Caco-2 (cell line): ENCODE data around the gene ARHGEF7. TPM values are rescaled to one million over a fixed set of nuclear protein-coding genes. Genes with fewer than 3 reads are reported as not detected.
A peak's percentile ranks its signal among the peaks of the same experiment; 100 is the strongest.

Experiments
- BruUV-seq: library from RNA; stranded (reverse); fragments of 400-500 nt; replicated peaks from 2 replicates; lab custom pipeline; 2021; lab: Mats Ljungman, UMichigan
- CTCF ChIA-PET: fragments of 300-600 bp; sonication (Branson Sonifier 250); formaldehyde crosslinking; loops from one replicate; lab custom pipeline; 2022; ENCODE audit warnings: antibody characterized with exemption; lab: Charles Lee
- POLR2A ChIA-PET: fragments of 300-600 bp; sonication (Branson Sonifier 250); formaldehyde crosslinking; loops from one replicate; lab custom pipeline; 2022; ENCODE audit warnings: antibody characterized with exemption; lab: Charles Lee
- DNase-seq, 2 experiments: peaks; one replicate each; pipeline versions ENCODE4 v3.0.0 to v3.0.0-alpha.2; 2020 to 2022
- H3K27me3 ChIP-seq: replicated peaks from 2 replicates; pipeline ENCODE4 v1.6.0; 2011; ENCODE audit warnings: low read length; ENCODE audit not compliant: control insufficient read depth, insufficient read depth
- H3K36me3 ChIP-seq: 2 replicates; pipeline ENCODE4 v1.5.1; 2011; ENCODE audit warnings: low read length; ENCODE audit not compliant: control insufficient read depth, insufficient read depth
- H3K4me1 ChIP-seq: fragments of 250-450 bp; sonication (Bioruptor Pico); 2 replicates; pipeline ENCODE4 v1.5.1; 2020; ENCODE audit warnings: mild to moderate bottlenecking
- H3K4me3 ChIP-seq: 2 replicates; pipeline ENCODE4 v1.5.1; 2011; ENCODE audit warnings: low read depth, mild to moderate bottlenecking, control low read depth, low read length
- H3K9me3 ChIP-seq: fragments of 250-450 bp; sonication (Bioruptor Pico); 2 replicates; pipeline ENCODE4 v1.5.1; 2020; ENCODE audit warnings: mild to moderate bottlenecking, moderate library complexity
- H3K27ac Mint-ChIP-seq: one replicate; pipeline ENCODE4 v1.8.0; 2022; ENCODE audit warnings: mixed read lengths; ENCODE audit not compliant: unreplicated experiment
- H3K27me3 Mint-ChIP-seq: one replicate; pipeline ENCODE4 v1.8.0; 2022; ENCODE audit warnings: mixed read lengths; ENCODE audit not compliant: insufficient read depth, unreplicated experiment
- H3K36me3 Mint-ChIP-seq: one replicate; pipeline ENCODE4 v1.8.0; 2022; ENCODE audit warnings: mild to moderate bottlenecking, mixed read lengths; ENCODE audit not compliant: insufficient read depth, unreplicated experiment
- H3K4me1 Mint-ChIP-seq: one replicate; pipeline ENCODE4 v1.8.0; 2022; ENCODE audit warnings: low read depth, mixed read lengths; ENCODE audit not compliant: unreplicated experiment
- H3K4me3 Mint-ChIP-seq: one replicate; pipeline ENCODE4 v1.8.0; 2022; ENCODE audit warnings: mild to moderate bottlenecking, moderate library complexity, mixed read lengths; ENCODE audit not compliant: unreplicated experiment
- H3K9me3 Mint-ChIP-seq: one replicate; pipeline ENCODE4 v1.8.0; 2022; ENCODE audit warnings: mixed read lengths; ENCODE audit not compliant: unreplicated experiment
- CTCF ChIP-seq, 2 experiments: fragments of 200-600 bp in 1 of 2; IDR thresholded peaks; 1 replicate in 1 of 2; 2 replicates in 1 of 2; pipeline versions ENCODE4 v1.5.1 to v1.8.0; 2011 to 2022; ENCODE audit warnings: antibody characterized with exemption in 1 of 2, control low read depth in 1 of 2, inconsistent platforms in 1 of 2, low read depth in 1 of 2, low read length in 1 of 2, mild to moderate bottlenecking in 1 of 2, moderate library complexity in 1 of 2; ENCODE audit not compliant: insufficient read depth in 1 of 2, severe bottlenecking in 1 of 2, unreplicated experiment in 1 of 2
- intact Hi-C: fragments of 100-400 bp; cut with micrococcal nuclease; formaldehyde crosslinking; loops from one replicate; pipeline ENCODE4 v1.10.0; 2022; ENCODE audit not compliant: unreplicated experiment
- total RNA-seq: library from RNA; stranded (reverse); gene quantifications from 2 replicates; pipeline ENCODE4 v1.2.3, GENCODE V29; 2022

ARHGEF7 gene
- total RNA-seq, 1 experiment from 2014 or later: 60.5 TPM

GRCh38 chr13:111342721-111343120 is 227.6 kb downstream of the ARHGEF7 start:
- no peak for TF ChIP-seq CTCF (IDR thresholded peaks at IDR 0.05; ENCODE audit: insufficient read depth in 1 of 2, low read depth in 1 of 2, low read length in 1 of 2, severe bottlenecking in 1 of 2, unreplicated experiment in 1 of 2)
- H3K4me1 Mint-ChIP-seq: no peaks in the 10 kb centered on the region
- Histone ChIP-seq H3K4me3 (no peak overlapping the region), H3K36me3 (no peaks in the 10 kb centered on the region), H3K4me1 (no peaks in the 10 kb centered on the region), H3K27me3 (no peaks in the 10 kb centered on the region), H3K9me3 (no peaks in the 10 kb centered on the region)
- CTCF ChIA-PET: no interaction called here
- intact Hi-C loops: no loop called here
- H3K27ac Mint-ChIP-seq: no peak overlapping the region
- POLR2A ChIA-PET: no interaction called here
- H3K36me3 Mint-ChIP-seq: no peaks in the 10 kb centered on the region
- no TSS peak for BruUV-seq
- no peaks in the 10 kb centered on the region for H3K9me3 Mint-ChIP-seq
- DNase-seq: no peak
- H3K4me3 Mint-ChIP-seq: no peak overlapping the region
- H3K27me3 Mint-ChIP-seq: peaks cover 3% of the 10 kb centered on the region

- H3K9me3 ChIP-seq: no peaks in the 10 kb centered on the region
- peaks cover 3% of the 10 kb centered on the region for H3K27me3 Mint-ChIP-seq
- intact Hi-C loops: no loop called here
- H3K27me3 ChIP-seq: no peaks in the 10 kb centered on the region
- no peaks in the 10 kb centered on the region for H3K4me1 ChIP-seq
- H3K4me1 Mint-ChIP-seq: no peaks in the 10 kb centered on the region
- no TSS peak for BruUV-seq
- no peak overlapping the region for H3K27ac Mint-ChIP-seq
- H3K4me3 Mint-ChIP-seq: no peak overlapping the region
- no peaks in the 10 kb centered on the region for H3K36me3 ChIP-seq
- CTCF ChIA-PET: no interaction called here
- POLR2A ChIA-PET: no interaction called here
- H3K36me3 Mint-ChIP-seq: no peaks in the 10 kb centered on the region
- no peak for DNase-seq
- no peak overlapping the region for H3K4me3 ChIP-seq
- TF ChIP-seq CTCF (IDR thresholded peaks at IDR 0.05; ENCODE audit: insufficient read depth in 1 of 2, low read depth in 1 of 2, low read length in 1 of 2, severe bottlenecking in 1 of 2, unreplicated experiment in 1 of 2): no peak
- no peaks in the 10 kb centered on the region for H3K9me3 Mint-ChIP-seq
Measured at GRCh38 chr13:111343186-111343805, 228.2 kb downstream of the ARHGEF7 start.

- POLR2A ChIA-PET: no interaction called here
- H3K27me3 ChIP-seq: no peaks in the 10 kb centered on the region
- no peaks in the 10 kb centered on the region for H3K36me3 ChIP-seq
- peak; percentile 33 to 39 for TF ChIP-seq CTCF (IDR thresholded peaks at IDR 0.05; ENCODE audit: insufficient read depth in 1 of 2, low read depth in 1 of 2, low read length in 1 of 2, severe bottlenecking in 1 of 2, unreplicated experiment in 1 of 2)
- BruUV-seq: no TSS peak
- CTCF ChIA-PET: no interaction called here
- Mint-ChIP-seq H3K36me3 (no peaks in the 10 kb centered on the region), H3K4me3 (no peak overlapping the region), H3K27ac (no peak overlapping the region), H3K9me3 (no peaks in the 10 kb centered on the region), H3K4me1 (no peaks in the 10 kb centered on the region), H3K27me3 (no peaks in the 10 kb centered on the region)
- intact Hi-C loops: no loop called here
- no peaks in the 10 kb centered on the region for H3K4me1 ChIP-seq
- peak in 1 of 2 experiments; percentile 31 for DNase-seq
- no peaks in the 10 kb centered on the region for H3K9me3 ChIP-seq
- no peak overlapping the region for H3K4me3 ChIP-seq
Measured at GRCh38 chr13:111344471-111345191, 229.5 kb downstream of the ARHGEF7 start.
